Measurements from ENCODE around the gene PAK5. TPM values are rescaled to one million over a fixed set of nuclear protein-coding genes. Genes with fewer than 3 reads are reported as not detected.

The PAK5 gene
- not detected in 2 replicates for total RNA-seq (2014; rRNA removed; shearing (Covaris generic))
- not detected in 2 replicates for polyA plus RNA-seq (2016; fragmentation: Nextera tagmentation; extraction: Ambion mirVana)

- no peaks in the 10 kb centered on the region for H3K4me1 ChIP-seq (ENCODE audit: insufficient read depth)
- in situ Hi-C loops (cut with MboI), result no loop called here
- DNase-seq, result peak; percentile 2
- H4K20me1 ChIP-seq (ENCODE audit: insufficient read depth), result no peaks in the 10 kb centered on the region
- H3K79me2 ChIP-seq (ENCODE audit: insufficient read depth), result no peaks in the 10 kb centered on the region
- no peaks in the 10 kb centered on the region for H3K9me2 ChIP-seq (ENCODE audit: insufficient read depth)
- no peak within 1 kb of the TSS for H3K27ac ChIP-seq
- H2AFZ ChIP-seq, result no peak within 1 kb of the TSS
- 5 to 7% methylated on average over 39 to 57 of the region's 57 CpGs for WGBS, 2 experiments (ENCODE audit: low coverage in 1 of 2, low lambda C conversion rate in 2 of 2, missing lambda C conversion rate in 2 of 2)
- H3K27me3 ChIP-seq (replicated peaks; ENCODE audit: insufficient read depth), result peaks cover 16% of the 10 kb centered on the region
- H3K4me2 ChIP-seq (ENCODE audit: unreplicated experiment), result no peak within 1 kb of the TSS
- no peak within 1 kb of the TSS for H3K4me3 ChIP-seq
- H3K9ac ChIP-seq, result no peak within 1 kb of the TSS
- TF ChIP-seq EZH2phosphoT487 (IDR thresholded peaks at IDR 0.05; ENCODE audit: insufficient read depth, low read depth) (no peak), EZH2 (IDR thresholded peaks at IDR 0.05; ENCODE audit: insufficient read depth, poor library complexity, severe bottlenecking) (no peak)
- no peaks in the 10 kb centered on the region for H3K36me3 ChIP-seq (ENCODE audit: low read depth)
- no peaks in the 10 kb centered on the region for H3F3A ChIP-seq (ENCODE audit: insufficient read depth)
- H3K9me3 ChIP-seq (ENCODE audit: low read depth), result no peaks in the 10 kb centered on the region
Observed at GRCh38 chr20:9838378-9839295, at the start of gene PAK5. TSS of gene PAK5 (minus strand) at chr20:9839076. CDS start at chr20:9644328, 194,748 bp downstream.

DNA sequence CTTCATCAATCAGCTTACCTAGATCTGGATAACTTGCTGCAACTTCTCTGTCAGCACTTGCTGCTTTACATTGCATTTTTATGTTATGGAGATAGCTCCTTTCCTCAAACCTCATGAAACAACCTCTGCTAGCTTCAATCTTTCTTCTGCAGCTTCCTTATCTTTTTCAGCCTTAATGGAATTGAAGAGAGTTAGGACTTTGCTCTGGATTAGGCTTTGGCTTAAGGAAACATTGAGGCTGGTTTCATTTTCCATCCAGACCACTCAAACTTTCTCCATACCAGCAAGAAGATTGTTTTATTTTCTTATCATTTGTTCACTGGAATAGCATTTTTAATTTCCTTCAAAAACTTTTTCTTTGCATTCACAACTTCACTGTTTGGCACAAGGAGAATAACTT, 48.8 kb upstream of the PAK5 start:
- H3K36me3 ChIP-seq (ENCODE audit: low read depth), result no peaks in the 10 kb centered on the region
- no peak overlapping the region for H3K27ac ChIP-seq
- no peak overlapping the region for H3K4me2 ChIP-seq (ENCODE audit: unreplicated experiment)
- no peaks in the 10 kb centered on the region for H4K20me1 ChIP-seq (ENCODE audit: insufficient read depth)
- no peaks in the 10 kb centered on the region for H3K27me3 ChIP-seq (replicated peaks; ENCODE audit: insufficient read depth)
- in situ Hi-C loops (cut with MboI), result no loop called here
- H3F3A ChIP-seq (ENCODE audit: insufficient read depth), result no peaks in the 10 kb centered on the region
- no peaks in the 10 kb centered on the region for H3K9me3 ChIP-seq (ENCODE audit: low read depth)
- no peaks in the 10 kb centered on the region for H3K4me1 ChIP-seq (ENCODE audit: insufficient read depth)
- H3K4me3 ChIP-seq, result no peak overlapping the region
- no peak overlapping the region for H3K9ac ChIP-seq
- TF ChIP-seq EZH2 (IDR thresholded peaks at IDR 0.05; ENCODE audit: insufficient read depth, poor library complexity, severe bottlenecking), result no peak
- no peak for TF ChIP-seq EZH2phosphoT487 (IDR thresholded peaks at IDR 0.05; ENCODE audit: insufficient read depth, low read depth)
- H3K9me2 ChIP-seq (ENCODE audit: insufficient read depth), result no peaks in the 10 kb centered on the region
- H2AFZ ChIP-seq, result no peak overlapping the region
- no peaks in the 10 kb centered on the region for H3K79me2 ChIP-seq (ENCODE audit: insufficient read depth)
- DNase-seq, result no peak

DNA sequence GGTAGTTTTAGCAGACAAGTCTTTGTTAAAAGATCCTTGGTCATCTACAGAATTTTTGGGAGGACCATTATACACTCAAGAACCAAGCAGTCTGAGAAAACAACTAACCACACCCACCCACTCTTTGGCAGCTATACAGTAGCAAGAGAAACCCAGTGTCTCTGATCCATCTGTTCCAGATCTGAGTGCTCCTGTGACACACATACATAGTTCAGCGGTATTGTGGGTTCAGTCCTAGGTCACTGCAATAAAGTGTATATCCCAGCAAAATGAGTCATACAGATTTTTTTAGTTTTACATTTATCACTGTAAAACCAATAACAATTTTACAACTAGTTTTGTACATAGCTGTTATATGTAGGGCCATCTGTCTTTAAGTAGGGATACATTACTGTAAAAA, 47.4 kb upstream of the PAK5 start:
- no peaks in the 10 kb centered on the region for H3K9me3 ChIP-seq (ENCODE audit: low read depth)

DNA sequence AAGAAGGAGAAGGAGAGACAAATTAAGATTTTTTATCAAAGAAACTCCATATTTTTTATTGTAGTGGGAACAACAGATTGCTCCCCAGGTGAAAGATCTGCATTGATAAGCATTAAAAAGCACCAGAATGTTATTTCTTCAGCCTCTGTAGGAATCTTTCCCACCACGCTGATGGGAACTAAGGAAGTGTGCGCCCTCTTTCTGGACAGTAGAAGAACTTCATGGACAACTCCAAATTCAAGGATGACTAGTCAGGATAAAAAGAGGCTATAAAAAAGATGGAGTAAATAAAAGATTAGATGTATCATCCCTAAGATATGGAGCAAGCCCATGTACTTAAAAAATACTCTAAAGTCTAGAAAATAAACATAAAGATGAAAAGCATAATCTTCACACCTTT, 45.8 kb upstream of the PAK5 start:
- no peak overlapping the region for H3K27ac ChIP-seq
- WGBS, 2 experiments (ENCODE audit: low coverage in 1 of 2, low lambda C conversion rate in 2 of 2, missing lambda C conversion rate in 2 of 2), result 22 to 26% methylated on average over 2 of the region's 2 CpGs
- no peaks in the 10 kb centered on the region for H4K20me1 ChIP-seq (ENCODE audit: insufficient read depth)
- no peaks in the 10 kb centered on the region for H3K9me2 ChIP-seq (ENCODE audit: insufficient read depth)
- no peak overlapping the region for H3K9ac ChIP-seq
- no peaks in the 10 kb centered on the region for H3K79me2 ChIP-seq (ENCODE audit: insufficient read depth)
- DNase-seq, result peak; percentile 17
- H3K4me1 ChIP-seq (ENCODE audit: insufficient read depth), result no peaks in the 10 kb centered on the region
- H3K4me2 ChIP-seq (ENCODE audit: unreplicated experiment), result no peak overlapping the region
- no peak for TF ChIP-seq EZH2 (IDR thresholded peaks at IDR 0.05; ENCODE audit: insufficient read depth, poor library complexity, severe bottlenecking)
- TF ChIP-seq EZH2phosphoT487 (IDR thresholded peaks at IDR 0.05; ENCODE audit: insufficient read depth, low read depth), result no peak
- in situ Hi-C loops (cut with MboI), result no loop called here
- H3K9me3 ChIP-seq (ENCODE audit: low read depth), result no peaks in the 10 kb centered on the region
- H3K36me3 ChIP-seq (ENCODE audit: low read depth), result no peaks in the 10 kb centered on the region
- H3K4me3 ChIP-seq, result no peak overlapping the region
- no peaks in the 10 kb centered on the region for H3K27me3 ChIP-seq (replicated peaks; ENCODE audit: insufficient read depth)
- no peaks in the 10 kb centered on the region for H3F3A ChIP-seq (ENCODE audit: insufficient read depth)
- no peak overlapping the region for H2AFZ ChIP-seq

More for the DNA sequence above, 47.4 kb upstream of the PAK5 start:
- 0 to 3% methylated on average over 1 of the region's 1 CpG for WGBS, 2 experiments (ENCODE audit: low coverage in 1 of 2, low lambda C conversion rate in 2 of 2, missing lambda C conversion rate in 2 of 2)
- Histone ChIP-seq H3K9ac (no peak overlapping the region), H3K36me3 (ENCODE audit: low read depth) (no peaks in the 10 kb centered on the region), H3K27me3 (replicated peaks; ENCODE audit: insufficient read depth) (no peaks in the 10 kb centered on the region), H3K9me2 (ENCODE audit: insufficient read depth) (no peaks in the 10 kb centered on the region), H3F3A (ENCODE audit: insufficient read depth) (no peaks in the 10 kb centered on the region), H4K20me1 (ENCODE audit: insufficient read depth) (no peaks in the 10 kb centered on the region), H3K79me2 (ENCODE audit: insufficient read depth) (no peaks in the 10 kb centered on the region), H3K27ac (no peak overlapping the region), H3K4me2 (ENCODE audit: unreplicated experiment) (no peak overlapping the region), H3K4me1 (ENCODE audit: insufficient read depth) (no peaks in the 10 kb centered on the region), H2AFZ (no peak overlapping the region), H3K4me3 (no peak overlapping the region)
- peak; percentile 2 for DNase-seq
- TF ChIP-seq EZH2phosphoT487 (IDR thresholded peaks at IDR 0.05; ENCODE audit: insufficient read depth, low read depth) (no peak), EZH2 (IDR thresholded peaks at IDR 0.05; ENCODE audit: insufficient read depth, poor library complexity, severe bottlenecking) (no peak)
- in situ Hi-C loops (cut with MboI), result no loop called here

All from GM23248 (cell line).